NT2/D1 (cell line): ENCODE measurements around the gene BANF1.
"Not testable (repeated sequence)": the region's sequence is repeated elsewhere in the genome, so short reads cannot be mapped to it uniquely, and the experiment has no call there.

Source experiments
- DNase-seq: peaks from one replicate; pipeline ENCODE4 v3.0.0-alpha.2; 2011; ENCODE audit warnings: low read depth, low spot score
- H3K27me3 ChIP-seq: 2 replicates; pipeline ENCODE4 v1.6.0; 2011; ENCODE audit warnings: mild to moderate bottlenecking; ENCODE audit not compliant: insufficient read length, insufficient read depth
- H3K36me3 ChIP-seq: 2 replicates; pipeline ENCODE4 v1.6.1; 2011; ENCODE audit warnings: mild to moderate bottlenecking, low read length, mixed read lengths; ENCODE audit not compliant: insufficient read depth, insufficient read length
- H3K4me1 ChIP-seq: 2 replicates; pipeline ENCODE4 v1.5.1; 2011; ENCODE audit not compliant: insufficient read depth, insufficient read length
- H3K4me3 ChIP-seq: 2 replicates; pipeline ENCODE4 v1.5.1; 2011; ENCODE audit warnings: low read depth; ENCODE audit not compliant: insufficient read length
- H3K9ac ChIP-seq: 2 replicates; pipeline ENCODE4 v1.6.0; 2011; ENCODE audit warnings: low read depth; ENCODE audit not compliant: insufficient read length
- H3K9me3 ChIP-seq: 2 replicates; pipeline ENCODE4 v1.5.1; 2011; ENCODE audit warnings: mild to moderate bottlenecking, low read length; ENCODE audit not compliant: insufficient read depth
- SUZ12 ChIP-seq: IDR thresholded peaks from 2 replicates; pipeline ENCODE4 v1.6.1; 2011; ENCODE audit not compliant: insufficient read length, insufficient read depth; ENCODE audit errors: extremely low read depth
- YY1 ChIP-seq: IDR thresholded peaks from 2 replicates; pipeline ENCODE4 v1.6.1; 2011; ENCODE audit not compliant: insufficient read length, insufficient read depth
- ZNF274 ChIP-seq: IDR thresholded peaks from 2 replicates; pipeline ENCODE4 v1.6.1; 2011; ENCODE audit warnings: mild to moderate bottlenecking, low read depth, low read length

Gene BANF1

DNA sequence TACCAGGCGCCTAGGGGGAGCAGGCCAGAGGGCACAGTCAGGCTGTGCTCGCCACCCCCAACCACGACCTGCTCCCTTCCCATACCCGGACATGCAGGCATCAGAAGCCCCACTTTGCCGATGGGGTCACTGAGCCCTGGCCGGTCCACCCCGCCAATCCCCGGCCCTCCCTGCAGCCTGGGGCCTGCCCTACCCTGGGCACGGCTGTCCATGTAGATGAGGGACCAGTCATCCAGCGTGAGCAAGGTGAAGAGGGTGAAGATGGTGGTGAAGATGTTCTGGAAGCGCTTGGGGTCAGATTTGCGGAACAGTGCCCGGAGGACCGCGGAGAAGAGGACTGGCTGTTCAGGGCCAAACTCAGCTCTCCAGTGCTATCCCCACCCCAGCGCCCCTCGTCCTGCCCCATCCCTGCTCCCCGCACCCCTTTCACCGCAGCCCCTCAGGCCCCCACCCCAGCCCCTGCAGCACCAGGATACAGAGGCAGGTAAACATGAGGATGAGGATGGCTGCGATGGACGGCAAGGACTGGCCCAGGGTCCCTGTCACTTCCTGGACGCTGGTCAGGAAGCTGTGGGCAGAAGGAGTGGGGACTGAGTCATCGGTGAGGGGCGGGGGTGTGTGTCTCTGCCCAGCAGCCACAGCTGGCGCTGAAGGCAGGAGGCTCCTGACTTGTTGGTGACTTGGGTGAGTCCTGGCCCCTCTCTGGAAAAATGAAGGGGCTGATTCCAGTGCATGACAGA is 18.5 kb downstream of the BANF1 start:
- Histone ChIP-seq H3K9me3 (no peaks in the 10 kb centered on the region), H3K9ac (no peak overlapping the region), H3K4me3 (no peak overlapping the region), H3K27me3 (peaks cover 23% of the 10 kb centered on the region), H3K36me3 (no peaks in the 10 kb centered on the region), H3K4me1 (no peaks in the 10 kb centered on the region)
- TF ChIP-seq YY1 (no peak), ZNF274 (no peak), SUZ12 (no peak)
- DNase-seq: no peak

DNA sequence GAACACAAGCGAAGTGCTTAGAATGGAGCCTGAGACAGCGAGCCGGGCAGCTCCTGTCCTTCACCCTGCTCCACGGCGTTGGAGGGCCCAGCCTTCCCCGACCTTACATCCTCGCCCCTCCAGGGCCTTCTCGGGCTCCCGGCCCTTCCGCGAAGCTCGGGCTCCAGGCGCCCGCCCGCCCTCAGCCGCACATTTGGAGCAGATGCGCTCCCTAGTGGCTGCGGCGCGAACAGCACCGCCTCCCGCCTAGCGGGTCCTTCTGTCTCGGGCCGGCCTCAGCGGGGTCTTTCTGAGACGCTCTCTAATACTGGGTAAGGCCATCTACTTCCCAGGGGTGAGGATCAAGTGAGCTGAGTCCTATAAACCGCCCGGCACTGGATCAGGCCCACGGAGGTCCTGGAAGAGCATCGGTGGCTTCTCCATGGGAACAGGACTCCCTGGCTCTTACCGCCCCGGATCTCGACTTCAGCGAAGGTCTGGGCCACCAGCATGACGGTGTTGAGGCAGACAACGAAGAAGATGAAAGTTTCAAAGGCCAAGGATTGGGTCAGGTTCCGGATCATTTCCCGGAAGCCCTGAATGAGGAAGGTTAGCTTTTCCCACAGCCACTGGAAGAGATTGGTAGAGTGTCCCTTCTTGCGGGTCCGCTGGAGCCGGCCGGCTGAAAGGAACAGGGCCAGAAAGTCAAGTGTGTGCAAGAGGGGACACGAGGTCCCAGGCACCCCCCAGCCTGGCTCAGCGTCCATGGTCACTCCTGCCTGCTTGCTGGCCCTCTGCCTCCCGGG is 20.3 kb downstream of the BANF1 start:
- DNase-seq: peak; percentile 50
- Histone ChIP-seq H3K4me3 (no peak overlapping the region), H3K9ac (peak overlapping the region; percentile 50), H3K4me1 (no peaks in the 10 kb centered on the region), H3K9me3 (no peaks in the 10 kb centered on the region), H3K36me3 (no peaks in the 10 kb centered on the region), H3K27me3 (peaks cover 23% of the 10 kb centered on the region)
- no peak for TF ChIP-seq SUZ12
- no peak for TF ChIP-seq ZNF274
- TF ChIP-seq YY1: no peak

DNA sequence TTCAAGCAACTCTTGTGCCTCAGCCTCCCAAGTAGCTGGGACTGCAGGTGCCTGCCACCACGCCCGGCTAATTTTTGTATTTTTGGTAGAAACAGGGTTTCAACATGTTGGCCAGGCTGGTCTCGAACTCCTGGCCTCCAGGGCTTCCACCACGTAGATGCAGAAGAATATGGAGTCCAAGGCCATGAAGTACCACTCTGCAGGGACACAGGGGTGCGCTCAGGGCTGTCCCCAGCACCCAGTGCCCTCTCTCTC is 20.8 kb downstream of the BANF1 start:
- not testable (repeated sequence) for H3K9ac ChIP-seq, H3K36me3 ChIP-seq, H3K4me1 ChIP-seq, DNase-seq, H3K4me3 ChIP-seq, H3K9me3 ChIP-seq
- peaks cover 23% of the 10 kb centered on the region for H3K27me3 ChIP-seq

DNA sequence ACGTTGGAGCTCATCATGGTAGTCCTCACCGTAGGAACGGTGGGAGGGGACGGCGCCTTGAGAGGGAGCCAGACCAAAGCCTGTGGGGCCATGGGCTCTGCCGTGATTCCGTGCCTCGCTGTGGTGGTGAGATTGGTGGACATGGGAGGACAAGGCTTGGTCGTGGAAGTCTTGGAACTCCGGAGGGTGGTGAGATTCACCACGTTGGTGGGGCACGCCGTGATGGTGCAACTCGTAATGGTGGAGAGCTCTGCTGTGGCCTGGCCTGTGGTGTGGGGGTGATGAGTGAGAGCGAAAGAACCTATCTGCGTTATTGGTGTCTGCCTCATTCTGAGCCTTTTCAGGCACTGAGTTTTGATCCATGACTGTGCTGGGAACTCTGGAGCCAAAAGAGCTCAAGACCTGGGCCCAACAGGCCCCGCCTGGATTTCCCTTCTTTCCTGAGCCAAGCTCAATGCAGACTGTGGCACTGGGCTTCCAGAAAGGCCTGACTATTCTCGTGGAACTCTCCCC is 23.8 kb downstream of the BANF1 start, which contains the start of gene CATSPER1:
Gene CATSPER1 (minus strand): TSS at position 463 of the 513 bp plus-strand sequence. CDS start 100 bp downstream, at position 363.
- Histone ChIP-seq H3K9ac (no peak within 1 kb of the TSS), H3K27me3 (peaks cover 23% of the 10 kb centered on the region), H3K4me1 (no peaks in the 10 kb centered on the region), H3K4me3 (no peak within 1 kb of the TSS), H3K9me3 (no peaks in the 10 kb centered on the region), H3K36me3 (no peaks in the 10 kb centered on the region)
- no peak for DNase-seq
- no peak for TF ChIP-seq ZNF274
- no peak for TF ChIP-seq YY1
- no peak for TF ChIP-seq SUZ12

DNA sequence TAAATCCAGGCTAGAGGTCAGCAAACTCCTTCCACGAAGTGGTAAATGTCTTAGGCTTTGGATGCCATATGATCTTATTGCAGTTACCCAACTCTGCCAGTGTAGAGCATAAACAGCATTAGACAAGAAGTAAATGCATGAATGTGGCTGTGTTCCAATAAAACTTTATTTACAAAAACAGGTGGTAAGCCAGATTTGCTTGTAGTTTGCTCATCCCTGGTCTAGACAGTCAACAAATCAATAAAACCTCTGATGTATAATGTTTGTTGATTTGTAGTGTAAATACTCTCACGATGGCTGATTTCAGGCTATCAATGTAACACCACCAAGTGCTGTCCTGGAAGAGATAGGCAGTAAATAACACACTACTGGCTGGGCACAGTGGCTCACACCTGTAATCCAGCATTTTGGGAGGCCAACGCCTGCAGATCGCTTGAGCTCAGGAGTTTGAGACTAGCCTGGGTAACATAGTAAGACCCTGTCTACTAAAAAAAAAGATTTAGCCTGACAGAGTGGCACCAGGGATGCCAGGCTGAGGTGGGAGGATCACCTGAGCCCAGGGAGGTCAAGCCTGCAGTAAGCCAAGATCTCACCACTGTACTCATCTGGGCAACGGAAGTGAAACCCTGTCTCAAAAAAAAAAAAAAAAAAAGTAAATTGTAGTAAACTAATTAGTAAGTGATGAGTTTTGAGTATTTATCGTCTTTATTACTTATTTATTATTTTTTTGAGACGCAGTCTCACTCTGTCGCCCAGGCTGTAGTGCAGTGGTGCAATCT is 30.8 kb downstream of the BANF1 start:
- TF ChIP-seq YY1 (no peak), ZNF274 (no peak), SUZ12 (no peak)
- Histone ChIP-seq H3K36me3 (no peaks in the 10 kb centered on the region), H3K27me3 (no peaks in the 10 kb centered on the region), H3K9me3 (peaks cover 4% of the 10 kb centered on the region; the same call in 1 of the 2 replicates), H3K4me3 (no peak overlapping the region), H3K4me1 (no peaks in the 10 kb centered on the region), H3K9ac (no peak overlapping the region)
- no peak for DNase-seq

DNA sequence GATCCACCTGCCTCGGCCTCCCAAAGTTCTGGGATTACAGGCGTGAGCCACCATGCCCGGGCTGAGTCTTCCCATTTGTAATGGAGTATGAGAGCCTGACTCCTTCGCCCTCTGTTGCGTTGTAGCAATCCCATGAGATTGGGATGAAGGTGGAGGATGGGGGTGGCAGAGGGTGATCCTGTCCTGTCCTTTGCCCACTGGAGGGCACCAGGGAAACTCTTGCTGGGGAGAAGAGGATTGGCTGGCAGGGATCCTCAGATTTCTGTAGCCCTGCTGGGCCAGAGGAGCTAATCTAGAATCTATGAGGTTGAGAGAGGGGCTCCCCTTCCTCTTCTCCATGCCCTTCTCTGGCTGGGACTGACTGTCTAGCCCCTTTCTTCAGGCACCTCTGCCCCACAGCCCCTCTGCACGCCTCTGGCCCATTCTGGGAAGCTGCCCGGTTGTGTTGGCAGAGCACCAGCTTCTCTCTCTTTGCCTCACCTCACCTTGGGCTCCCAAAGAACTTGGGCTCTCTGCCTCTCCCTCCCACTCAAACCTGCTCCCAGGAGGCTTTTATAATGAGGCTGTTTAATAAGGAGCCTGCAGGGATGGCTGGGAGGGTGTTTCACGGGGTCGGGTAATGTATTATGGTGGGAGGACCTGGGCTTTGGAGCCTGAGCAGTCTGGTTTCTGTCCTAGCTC is 33.5 kb downstream of the BANF1 start:
- no peak for DNase-seq
- TF ChIP-seq ZNF274: no peak
- TF ChIP-seq SUZ12: no peak
- no peak for TF ChIP-seq YY1

DNA sequence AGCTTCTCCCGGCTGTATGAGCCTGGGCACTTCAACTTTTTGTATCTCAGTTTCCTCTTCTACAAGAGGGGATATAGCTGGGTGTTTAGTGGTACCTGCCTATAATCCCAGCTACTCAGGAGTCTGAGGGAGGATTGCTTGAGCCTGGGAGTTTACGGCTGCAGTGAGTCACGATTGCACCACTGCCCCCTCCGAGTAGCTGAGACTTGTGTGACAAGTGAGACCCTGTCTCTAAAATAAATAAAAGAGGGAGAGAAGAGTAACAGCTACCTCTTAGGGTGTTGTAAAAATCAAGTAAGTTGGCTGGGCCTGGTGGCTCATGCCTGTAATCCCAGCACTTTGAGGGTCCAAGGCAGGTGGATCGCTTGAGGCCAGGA is 34.0 kb downstream of the BANF1 start:
- H3K4me3 ChIP-seq: no peak overlapping the region
- DNase-seq: no peak

More for the DNA sequence above, 33.5 kb downstream of the BANF1 start:
- Histone ChIP-seq H3K36me3 (no peaks in the 10 kb centered on the region), H3K27me3 (no peaks in the 10 kb centered on the region), H3K9ac (no peak overlapping the region), H3K4me1 (no peaks in the 10 kb centered on the region), H3K9me3 (peaks cover 4% of the 10 kb centered on the region; the same call in 1 of the 2 replicates), H3K4me3 (no peak overlapping the region)

More for the DNA sequence above, 34.0 kb downstream of the BANF1 start:
- Histone ChIP-seq H3K9ac (no peak overlapping the region), H3K9me3 (peaks cover 4% of the 10 kb centered on the region; the same call in 1 of the 2 replicates), H3K4me1 (no peaks in the 10 kb centered on the region), H3K36me3 (no peaks in the 10 kb centered on the region), H3K27me3 (no peaks in the 10 kb centered on the region)
- TF ChIP-seq YY1 (no peak), ZNF274 (no peak), SUZ12 (no peak)
